IMR-90 (cell line): ENCODE data around the gene ZNF407.

Experiments
- BHLHE40 ChIP-seq: fragments of 150-350 bp; IDR thresholded peaks from 2 replicates; pipeline ENCODE4 v1.6.1; 2016; ENCODE audit warnings: mild to moderate bottlenecking, low read depth, low read length
- MXI1 ChIP-seq: IDR thresholded peaks from 2 replicates; pipeline ENCODE4 v1.6.1; 2012; ENCODE audit warnings: low read depth, mild to moderate bottlenecking, low read length, moderate library complexity, borderline replicate concordance
- POLR2A ChIP-seq: IDR thresholded peaks from 2 replicates; pipeline ENCODE4 v1.6.1; 2012; ENCODE audit warnings: mild to moderate bottlenecking, low read depth, low read length
- RCOR1 ChIP-seq: IDR thresholded peaks from 2 replicates; pipeline ENCODE4 v1.6.1; 2012; ENCODE audit warnings: mild to moderate bottlenecking, low read length, improper control_type of control experiment; ENCODE audit not compliant: insufficient replicate concordance
- RFX5 ChIP-seq: IDR thresholded peaks from 2 replicates; pipeline ENCODE4 v1.8.0; 2012; ENCODE audit warnings: low read depth, mild to moderate bottlenecking, low read length, moderate library complexity
- SMC3 ChIP-seq: fragments of 150-350 bp; IDR thresholded peaks from 2 replicates; pipeline ENCODE4 v1.6.1; 2016; ENCODE audit warnings: low read depth, mild to moderate bottlenecking, antibody characterized with exemption, low read length, moderate library complexity
- TF ChIP-seq, protein P1 (sequence below): fragments of 150-350 bp; IDR thresholded peaks from 2 replicates; pipeline ENCODE4 v1.6.1; 2016; ENCODE audit warnings: low read depth, mild to moderate bottlenecking, low read length, moderate library complexity, borderline replicate concordance
- TF ChIP-seq, protein P2 (sequence below): conservative IDR thresholded peaks from 2 replicates; pipeline ENCODE4 v1.5.1; 2012; ENCODE audit warnings: mild to moderate bottlenecking, low read depth, low read length, improper control_type of control experiment

DNA sequence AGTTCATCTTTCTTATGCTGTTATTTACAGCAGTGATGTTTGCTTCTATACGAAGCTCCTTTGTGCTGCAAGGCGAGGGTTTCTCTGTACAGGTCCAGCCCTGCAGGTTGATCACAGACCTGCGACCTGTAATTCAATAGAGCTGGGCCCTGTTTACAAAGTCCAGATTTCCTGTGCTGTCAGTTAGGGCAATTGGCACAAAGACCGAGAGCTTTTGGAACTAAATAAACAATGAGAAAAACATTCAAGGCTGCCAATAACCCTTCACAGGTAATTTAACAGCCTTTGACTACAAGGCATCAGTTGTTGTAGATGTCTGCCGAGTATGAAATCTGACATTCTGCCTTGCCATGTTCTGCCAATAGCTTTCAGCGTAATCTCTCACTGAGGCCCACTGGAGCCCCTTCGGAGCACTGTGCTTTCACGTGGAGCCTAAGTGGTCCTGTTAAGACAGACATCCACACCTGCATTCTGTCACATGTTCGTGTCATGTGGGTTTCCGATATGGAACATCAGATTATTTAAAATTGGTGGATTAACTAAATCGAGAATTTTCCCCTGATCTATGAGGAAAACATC, 378.8 kb downstream of the ZNF407 start:
- TF ChIP-seq, protein P1, sequence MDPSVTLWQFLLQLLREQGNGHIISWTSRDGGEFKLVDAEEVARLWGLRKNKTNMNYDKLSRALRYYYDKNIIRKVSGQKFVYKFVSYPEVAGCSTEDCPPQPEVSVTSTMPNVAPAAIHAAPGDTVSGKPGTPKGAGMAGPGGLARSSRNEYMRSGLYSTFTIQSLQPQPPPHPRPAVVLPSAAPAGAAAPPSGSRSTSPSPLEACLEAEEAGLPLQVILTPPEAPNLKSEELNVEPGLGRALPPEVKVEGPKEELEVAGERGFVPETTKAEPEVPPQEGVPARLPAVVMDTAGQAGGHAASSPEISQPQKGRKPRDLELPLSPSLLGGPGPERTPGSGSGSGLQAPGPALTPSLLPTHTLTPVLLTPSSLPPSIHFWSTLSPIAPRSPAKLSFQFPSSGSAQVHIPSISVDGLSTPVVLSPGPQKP: no peak
- TF ChIP-seq, protein P2, sequence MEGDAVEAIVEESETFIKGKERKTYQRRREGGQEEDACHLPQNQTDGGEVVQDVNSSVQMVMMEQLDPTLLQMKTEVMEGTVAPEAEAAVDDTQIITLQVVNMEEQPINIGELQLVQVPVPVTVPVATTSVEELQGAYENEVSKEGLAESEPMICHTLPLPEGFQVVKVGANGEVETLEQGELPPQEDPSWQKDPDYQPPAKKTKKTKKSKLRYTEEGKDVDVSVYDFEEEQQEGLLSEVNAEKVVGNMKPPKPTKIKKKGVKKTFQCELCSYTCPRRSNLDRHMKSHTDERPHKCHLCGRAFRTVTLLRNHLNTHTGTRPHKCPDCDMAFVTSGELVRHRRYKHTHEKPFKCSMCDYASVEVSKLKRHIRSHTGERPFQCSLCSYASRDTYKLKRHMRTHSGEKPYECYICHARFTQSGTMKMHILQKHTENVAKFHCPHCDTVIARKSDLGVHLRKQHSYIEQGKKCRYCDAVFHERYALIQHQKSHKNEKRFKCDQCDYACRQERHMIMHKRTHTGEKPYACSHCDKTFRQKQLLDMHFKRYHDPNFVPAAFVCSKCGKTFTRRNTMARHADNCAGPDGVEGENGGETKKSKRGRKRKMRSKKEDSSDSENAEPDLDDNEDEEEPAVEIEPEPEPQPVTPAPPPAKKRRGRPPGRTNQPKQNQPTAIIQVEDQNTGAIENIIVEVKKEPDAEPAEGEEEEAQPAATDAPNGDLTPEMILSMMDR: no peak
- TF ChIP-seq RFX5 (no peak), BHLHE40 (no peak), SMC3 (no peak), POLR2A (no peak), MXI1 (no peak), RCOR1 (no peak)
